SK-N-SH (cell line): ENCODE measurements around the gene E2F3. TPM values are rescaled to one million over a fixed set of nuclear protein-coding genes. Genes with fewer than 3 reads are reported as not detected.

Experiments
- CTCF ChIA-PET: fragments of 300-600, 350-600 bp; formaldehyde crosslinking; extraction: SDS; loops from one replicate; lab custom pipeline; 2021; lab: Yijun Ruan, JAX
- POLR2A ChIA-PET: fragments of 350-600 bp; sonication (Branson Sonifier 250); formaldehyde crosslinking; extraction: SDS; loops from one replicate; lab custom pipeline; 2020; ENCODE audit warnings: antibody characterized with exemption, inconsistent platforms; lab: Yijun Ruan, JAX
- DNase-seq: peaks from one replicate; pipeline ENCODE4 v3.0.0; 2012
- H2AFZ ChIP-seq: fragments of 200-600 bp; sonication (generic); 2 replicates; pipeline ENCODE4 v1.8.1; 2016; ENCODE audit warnings: antibody characterized with exemption, mild to moderate bottlenecking, low read depth
- H3F3A ChIP-seq: fragments of 200-600 bp; sonication (generic); replicated peaks from 2 replicates; pipeline ENCODE3; 2016; ENCODE audit warnings: antibody characterized with exemption, mild to moderate bottlenecking; ENCODE audit not compliant: insufficient read depth
- H3K27ac ChIP-seq, 2 experiments: fragments of 200-500 bp in 1 of 2; fragments of 200-600 bp in 1 of 2; sonication (Bioruptor generic) in 1 of 2; sonication (generic), shearing (Covaris generic) in 1 of 2; 2 replicates each; pipeline versions ENCODE4 v1.5.1 to v1.6.1; 2014 to 2016; ENCODE audit warnings: low read depth in 2 of 2, inconsistent platforms in 1 of 2, low read length in 1 of 2, mild to moderate bottlenecking in 1 of 2, mixed read lengths in 1 of 2
- H3K27me3 ChIP-seq: fragments of 200-600 bp; sonication (generic), shearing (Covaris generic); 2 replicates; pipeline ENCODE4 v1.6.1; 2016; ENCODE audit warnings: mixed run types; ENCODE audit not compliant: insufficient read depth
- H3K36me3 ChIP-seq, 2 experiments: fragments of 200-500 bp in 1 of 2; fragments of 200-600 bp in 1 of 2; sonication (Bioruptor generic) in 1 of 2; sonication (generic) in 1 of 2; replicated peaks in 1 of 2; 2 replicates each; pipeline versions ENCODE3 to v1.5.1; 2014 to 2016; ENCODE audit warnings: low read length in 1 of 2, mild to moderate bottlenecking in 1 of 2; ENCODE audit not compliant: insufficient read depth in 2 of 2, control insufficient read depth in 1 of 2
- H3K4me1 ChIP-seq, 2 experiments: fragments of 200-500 bp in 1 of 2; fragments of 200-600 bp in 1 of 2; sonication (Bioruptor generic) in 1 of 2; sonication (generic), shearing (Covaris generic) in 1 of 2; 2 replicates each; pipeline versions ENCODE4 v1.5.1 to v1.6.1; 2014 to 2016; ENCODE audit warnings: low read depth in 1 of 2, low read length in 1 of 2, mixed run types in 1 of 2; ENCODE audit not compliant: insufficient read depth in 2 of 2, control insufficient read depth in 1 of 2
- H3K4me2 ChIP-seq: fragments of 200-600 bp; sonication (generic), shearing (Covaris generic); 2 replicates; pipeline ENCODE4 v1.6.1; 2017; ENCODE audit warnings: mixed run types
- H3K4me3 ChIP-seq, 2 experiments: fragments of 200-500 bp in 1 of 2; fragments of 200-600 bp in 1 of 2; sonication (Bioruptor generic) in 1 of 2; sonication (generic), shearing (Covaris generic) in 1 of 2; 2 replicates each; pipeline versions ENCODE4 v1.5.1 to v1.8.1; 2014 to 2016; ENCODE audit warnings: low read depth in 2 of 2, inconsistent platforms in 1 of 2, low read length in 1 of 2, mild to moderate bottlenecking in 1 of 2, mixed read lengths in 1 of 2, moderate library complexity in 1 of 2
- H3K79me2 ChIP-seq: fragments of 200-600 bp; sonication (generic); 2 replicates; pipeline ENCODE4 v1.8.1; 2017; ENCODE audit warnings: mild to moderate bottlenecking; ENCODE audit not compliant: insufficient read depth
- H3K9ac ChIP-seq: fragments of 200-600 bp; sonication (generic); 2 replicates; pipeline ENCODE4 v1.6.1; 2017; ENCODE audit warnings: mixed run types
- H3K9me2 ChIP-seq: fragments of 200-600 bp; sonication (generic); 2 replicates; pipeline ENCODE4 v1.6.1; 2017; ENCODE audit warnings: mixed run types
- H3K9me3 ChIP-seq: fragments of 200-600 bp; sonication (generic); 2 replicates; pipeline ENCODE4 v1.6.1; 2017; ENCODE audit warnings: mixed run types, mild to moderate bottlenecking, moderate library complexity
- H4K20me1 ChIP-seq: fragments of 200-600 bp; sonication (generic); 2 replicates; pipeline ENCODE4 v1.6.1; 2017; ENCODE audit warnings: mild to moderate bottlenecking, mixed run types; ENCODE audit not compliant: insufficient read depth
- CHD2 ChIP-seq: fragments of 150-350 bp; IDR thresholded peaks from 2 replicates; pipeline ENCODE4 v1.6.1; 2018; ENCODE audit warnings: low read length; ENCODE audit not compliant: partially characterized antibody
- ELF1 ChIP-seq: IDR thresholded peaks from 2 replicates; pipeline ENCODE4 v1.4.0; 2012
- EZH2phosphoT487 ChIP-seq: fragments of 200-600 bp; sonication (generic); IDR thresholded peaks from 2 replicates; pipeline ENCODE4 v1.6.1; 2017; ENCODE audit warnings: low read depth, mixed run types, mild to moderate bottlenecking, antibody characterized with exemption, moderate library complexity, borderline replicate concordance
- FOSL2 ChIP-seq: IDR thresholded peaks from 2 replicates; pipeline ENCODE4 v1.4.0; 2012; ENCODE audit warnings: low read depth, mild to moderate bottlenecking, moderate library complexity, borderline replicate concordance
- FOXM1 ChIP-seq: IDR thresholded peaks from 2 replicates; pipeline ENCODE4 v1.4.0; 2012; ENCODE audit warnings: low read depth, mild to moderate bottlenecking
- GABPA ChIP-seq: IDR thresholded peaks from 2 replicates; pipeline ENCODE4 v1.4.0; 2012; ENCODE audit warnings: low read depth, mild to moderate bottlenecking
- GATA2 ChIP-seq: sonication (generic); formaldehyde crosslinking; IDR thresholded peaks from 2 replicates; pipeline ENCODE4 v1.5.0; 2020; ENCODE audit warnings: mild to moderate bottlenecking, missing genetic modification reagents
- JUND ChIP-seq: IDR thresholded peaks from 2 replicates; pipeline ENCODE4 v1.4.0; 2012
- MEF2A ChIP-seq: IDR thresholded peaks from 2 replicates; pipeline ENCODE4 v1.4.0; 2012; ENCODE audit warnings: low read depth, borderline replicate concordance
- RXRA ChIP-seq: IDR thresholded peaks from 2 replicates; pipeline ENCODE4 v1.4.0; 2012; ENCODE audit warnings: low read depth, mild to moderate bottlenecking, borderline replicate concordance
- SIN3A ChIP-seq: IDR thresholded peaks from 2 replicates; pipeline ENCODE4 v1.6.1; 2012; ENCODE audit warnings: low read depth, mild to moderate bottlenecking, low read length, moderate library complexity, borderline replicate concordance
- SMC3 ChIP-seq: IDR thresholded peaks from 2 replicates; pipeline ENCODE4 v1.6.1; 2012; ENCODE audit warnings: low read depth, low read length, improper control_type of control experiment
- TCF12 ChIP-seq: IDR thresholded peaks from 2 replicates; pipeline ENCODE4 v1.4.0; 2012
- YY1 ChIP-seq: IDR thresholded peaks from 2 replicates; pipeline ENCODE4 v1.4.0; 2012; ENCODE audit warnings: low read depth, mild to moderate bottlenecking
- WGBS: methylation state at CpG from one replicate; pipeline ENCODE4 v1.1.6; 2017; ENCODE audit warnings: low lambda C conversion rate; 5-methylcytosine and 5-hydroxymethylcytosine counted together
- polyA plus RNA-seq, 3 experiments: library from polyadenylated mRNA; depleted of rRNA; stranded (reverse); fragments of >200 nt; gene quantifications; 2 replicates each; pipeline ENCODE4 v1.2.3, GENCODE V29; 2012
- TF ChIP-seq, protein P1 (sequence below): fragments of 200-600 bp; sonication (generic); IDR thresholded peaks from 2 replicates; pipeline ENCODE4 v1.6.1; 2017; ENCODE audit warnings: antibody characterized with exemption, mild to moderate bottlenecking, moderate library complexity
- TF ChIP-seq, protein P2 (sequence below): fragments of 150-350 bp; IDR thresholded peaks from 2 replicates; pipeline ENCODE4 v1.6.1; 2016; ENCODE audit warnings: mild to moderate bottlenecking, low read depth, low read length
- TF ChIP-seq, protein P3 (sequence below): IDR thresholded peaks from 2 replicates; pipeline ENCODE4 v1.4.0; 2012; ENCODE audit warnings: low read depth, borderline replicate concordance
- TF ChIP-seq, protein P4 (sequence below): IDR thresholded peaks from 2 replicates; pipeline ENCODE4 v1.6.1; 2012; ENCODE audit warnings: mild to moderate bottlenecking, low read depth, low read length, moderate library complexity

The E2F3 gene
- polyA plus RNA-seq, 1 of the 3 experiments (the other 2 are of a cell fraction): 12.7 TPM

DNA sequence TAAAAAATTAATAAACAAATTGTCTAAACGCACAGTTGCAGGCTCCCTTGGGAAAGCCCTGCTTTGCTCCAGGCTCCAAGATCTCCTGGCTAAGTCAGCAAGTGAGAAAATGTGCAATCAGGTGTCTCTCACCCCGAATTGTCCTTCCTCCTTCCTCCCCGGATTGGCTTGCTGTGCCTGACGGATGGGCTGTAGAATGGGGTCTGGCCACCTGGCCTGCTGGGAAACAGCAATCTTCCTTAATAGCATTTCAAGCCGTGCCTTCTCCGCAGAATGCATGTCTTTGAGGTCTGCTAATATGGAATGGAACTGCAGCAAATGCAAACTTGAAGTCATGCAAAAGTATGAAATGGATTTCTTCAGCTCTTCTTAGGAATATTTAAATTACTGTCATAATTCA, 88.9 kb downstream of the E2F3 start:
- no peak for DNase-seq
- H4K20me1 ChIP-seq: no peaks in the 10 kb centered on the region
- H3K9me3 ChIP-seq: no peaks in the 10 kb centered on the region
- H3K4me3 ChIP-seq: no peak overlapping the region
- no peak overlapping the region for H2AFZ ChIP-seq
- ChIA-PET POLR2A (no interaction called here), CTCF (interaction anchor here (1.9 kb wide), 1 partner anchor 86 kb away, joined by 5 read pairs; no protein-coding TSS in a partner anchor)
- H3K36me3 ChIP-seq: peaks cover 52 to 73% of the 10 kb centered on the region in 2 experiments
- H3K4me1 ChIP-seq: no peaks in the 10 kb centered on the region
- peaks cover 8% of the 10 kb centered on the region for H3F3A ChIP-seq
- no peak for TF ChIP-seq MEF2A
- TF ChIP-seq RXRA: no peak
- TF ChIP-seq ELF1: no peak
- no peak for TF ChIP-seq TCF12
- no peak for TF ChIP-seq SIN3A
- TF ChIP-seq, protein P1, sequence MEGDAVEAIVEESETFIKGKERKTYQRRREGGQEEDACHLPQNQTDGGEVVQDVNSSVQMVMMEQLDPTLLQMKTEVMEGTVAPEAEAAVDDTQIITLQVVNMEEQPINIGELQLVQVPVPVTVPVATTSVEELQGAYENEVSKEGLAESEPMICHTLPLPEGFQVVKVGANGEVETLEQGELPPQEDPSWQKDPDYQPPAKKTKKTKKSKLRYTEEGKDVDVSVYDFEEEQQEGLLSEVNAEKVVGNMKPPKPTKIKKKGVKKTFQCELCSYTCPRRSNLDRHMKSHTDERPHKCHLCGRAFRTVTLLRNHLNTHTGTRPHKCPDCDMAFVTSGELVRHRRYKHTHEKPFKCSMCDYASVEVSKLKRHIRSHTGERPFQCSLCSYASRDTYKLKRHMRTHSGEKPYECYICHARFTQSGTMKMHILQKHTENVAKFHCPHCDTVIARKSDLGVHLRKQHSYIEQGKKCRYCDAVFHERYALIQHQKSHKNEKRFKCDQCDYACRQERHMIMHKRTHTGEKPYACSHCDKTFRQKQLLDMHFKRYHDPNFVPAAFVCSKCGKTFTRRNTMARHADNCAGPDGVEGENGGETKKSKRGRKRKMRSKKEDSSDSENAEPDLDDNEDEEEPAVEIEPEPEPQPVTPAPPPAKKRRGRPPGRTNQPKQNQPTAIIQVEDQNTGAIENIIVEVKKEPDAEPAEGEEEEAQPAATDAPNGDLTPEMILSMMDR: no peak
- TF ChIP-seq SMC3: no peak
- TF ChIP-seq, protein P2, sequence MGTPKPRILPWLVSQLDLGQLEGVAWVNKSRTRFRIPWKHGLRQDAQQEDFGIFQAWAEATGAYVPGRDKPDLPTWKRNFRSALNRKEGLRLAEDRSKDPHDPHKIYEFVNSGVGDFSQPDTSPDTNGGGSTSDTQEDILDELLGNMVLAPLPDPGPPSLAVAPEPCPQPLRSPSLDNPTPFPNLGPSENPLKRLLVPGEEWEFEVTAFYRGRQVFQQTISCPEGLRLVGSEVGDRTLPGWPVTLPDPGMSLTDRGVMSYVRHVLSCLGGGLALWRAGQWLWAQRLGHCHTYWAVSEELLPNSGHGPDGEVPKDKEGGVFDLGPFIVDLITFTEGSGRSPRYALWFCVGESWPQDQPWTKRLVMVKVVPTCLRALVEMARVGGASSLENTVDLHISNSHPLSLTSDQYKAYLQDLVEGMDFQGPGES: no peak
- no peak for TF ChIP-seq GATA2
- H3K9me2 ChIP-seq: no peaks in the 10 kb centered on the region
- no peak overlapping the region for H3K27ac ChIP-seq
- no peak overlapping the region for H3K4me2 ChIP-seq
- no peak overlapping the region for H3K9ac ChIP-seq
- peaks cover 11% of the 10 kb centered on the region; the same call in 1 of the 2 replicates for H3K79me2 ChIP-seq
- 95% methylated on average over 6 of the region's 6 CpGs for WGBS
- no peaks in the 10 kb centered on the region for H3K27me3 ChIP-seq

DNA sequence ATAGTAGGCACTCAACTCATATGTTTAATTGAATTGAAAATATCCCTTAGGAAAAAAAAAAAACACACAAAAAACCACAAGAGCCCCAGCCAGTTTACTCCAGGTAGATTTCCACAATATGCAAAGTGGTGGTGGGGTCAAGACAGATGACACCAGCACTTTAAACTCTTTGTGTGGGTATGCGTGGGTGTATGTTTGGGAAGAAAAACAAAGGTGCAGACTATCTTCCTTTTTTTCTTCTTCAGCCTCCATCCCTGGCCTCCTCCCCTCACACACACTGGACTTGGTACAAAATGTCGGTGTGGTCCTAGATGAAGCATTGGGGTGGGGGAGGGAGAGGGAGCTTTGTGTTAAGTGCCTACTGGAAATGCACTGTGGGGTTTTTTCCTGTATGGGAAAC, 90.4 kb downstream of the E2F3 start:
- Histone ChIP-seq H3K4me2 (no peak overlapping the region), H3F3A (peaks cover 8% of the 10 kb centered on the region), H3K27ac (no peak overlapping the region), H2AFZ (no peak overlapping the region), H3K36me3 (peaks cover 42 to 61% of the 10 kb centered on the region in 2 experiments), H3K79me2 (peaks cover 5% of the 10 kb centered on the region; the same call in 1 of the 2 replicates), H3K4me3 (no peak overlapping the region), H3K9me2 (no peaks in the 10 kb centered on the region), H3K9me3 (no peaks in the 10 kb centered on the region), H3K9ac (no peak overlapping the region), H4K20me1 (no peaks in the 10 kb centered on the region), H3K27me3 (no peaks in the 10 kb centered on the region), H3K4me1 (no peaks in the 10 kb centered on the region)
- ChIA-PET CTCF (interaction anchor here (1.9 kb wide), 1 partner anchor 87 kb away, joined by 5 read pairs; no protein-coding TSS in a partner anchor), POLR2A (no interaction called here)
- WGBS: 94% methylated on average over 2 of the region's 2 CpGs
- no peak for DNase-seq
- TF ChIP-seq SIN3A: no peak
- TF ChIP-seq, protein P3, sequence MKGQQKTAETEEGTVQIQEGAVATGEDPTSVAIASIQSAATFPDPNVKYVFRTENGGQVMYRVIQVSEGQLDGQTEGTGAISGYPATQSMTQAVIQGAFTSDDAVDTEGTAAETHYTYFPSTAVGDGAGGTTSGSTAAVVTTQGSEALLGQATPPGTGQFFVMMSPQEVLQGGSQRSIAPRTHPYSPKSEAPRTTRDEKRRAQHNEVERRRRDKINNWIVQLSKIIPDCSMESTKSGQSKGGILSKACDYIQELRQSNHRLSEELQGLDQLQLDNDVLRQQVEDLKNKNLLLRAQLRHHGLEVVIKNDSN: no peak
- TF ChIP-seq, protein P1: no peak
- TF ChIP-seq CHD2: no peak
- TF ChIP-seq JUND: no peak
- TF ChIP-seq, protein P4, sequence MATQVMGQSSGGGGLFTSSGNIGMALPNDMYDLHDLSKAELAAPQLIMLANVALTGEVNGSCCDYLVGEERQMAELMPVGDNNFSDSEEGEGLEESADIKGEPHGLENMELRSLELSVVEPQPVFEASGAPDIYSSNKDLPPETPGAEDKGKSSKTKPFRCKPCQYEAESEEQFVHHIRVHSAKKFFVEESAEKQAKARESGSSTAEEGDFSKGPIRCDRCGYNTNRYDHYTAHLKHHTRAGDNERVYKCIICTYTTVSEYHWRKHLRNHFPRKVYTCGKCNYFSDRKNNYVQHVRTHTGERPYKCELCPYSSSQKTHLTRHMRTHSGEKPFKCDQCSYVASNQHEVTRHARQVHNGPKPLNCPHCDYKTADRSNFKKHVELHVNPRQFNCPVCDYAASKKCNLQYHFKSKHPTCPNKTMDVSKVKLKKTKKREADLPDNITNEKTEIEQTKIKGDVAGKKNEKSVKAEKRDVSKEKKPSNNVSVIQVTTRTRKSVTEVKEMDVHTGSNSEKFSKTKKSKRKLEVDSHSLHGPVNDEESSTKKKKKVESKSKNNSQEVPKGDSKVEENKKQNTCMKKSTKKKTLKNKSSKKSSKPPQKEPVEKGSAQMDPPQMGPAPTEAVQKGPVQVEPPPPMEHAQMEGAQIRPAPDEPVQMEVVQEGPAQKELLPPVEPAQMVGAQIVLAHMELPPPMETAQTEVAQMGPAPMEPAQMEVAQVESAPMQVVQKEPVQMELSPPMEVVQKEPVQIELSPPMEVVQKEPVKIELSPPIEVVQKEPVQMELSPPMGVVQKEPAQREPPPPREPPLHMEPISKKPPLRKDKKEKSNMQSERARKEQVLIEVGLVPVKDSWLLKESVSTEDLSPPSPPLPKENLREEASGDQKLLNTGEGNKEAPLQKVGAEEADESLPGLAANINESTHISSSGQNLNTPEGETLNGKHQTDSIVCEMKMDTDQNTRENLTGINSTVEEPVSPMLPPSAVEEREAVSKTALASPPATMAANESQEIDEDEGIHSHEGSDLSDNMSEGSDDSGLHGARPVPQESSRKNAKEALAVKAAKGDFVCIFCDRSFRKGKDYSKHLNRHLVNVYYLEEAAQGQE: no peak
- TF ChIP-seq EZH2phosphoT487: no peak
- no peak for TF ChIP-seq GABPA
- no peak for TF ChIP-seq FOSL2
- no peak for TF ChIP-seq MEF2A
- no peak for TF ChIP-seq FOXM1
- no peak for TF ChIP-seq YY1
